Stimulated activated CD4-positive, alpha-beta T cell treated with anti-CD3 and anti-CD28 coated beads, Interleukin-4, amount 100 ng/mL, for 24 hours (primary cell): ENCODE data around the gene AGBL5.
"Not testable (repeated sequence)": the region's sequence is repeated elsewhere in the genome, so short reads cannot be mapped to it uniquely, and the experiment has no call there.

Experiments used
- DNase-seq: peaks from one replicate; pipeline ENCODE4 v3.0.0-alpha.2; 2020

Gene AGBL5

DNA sequence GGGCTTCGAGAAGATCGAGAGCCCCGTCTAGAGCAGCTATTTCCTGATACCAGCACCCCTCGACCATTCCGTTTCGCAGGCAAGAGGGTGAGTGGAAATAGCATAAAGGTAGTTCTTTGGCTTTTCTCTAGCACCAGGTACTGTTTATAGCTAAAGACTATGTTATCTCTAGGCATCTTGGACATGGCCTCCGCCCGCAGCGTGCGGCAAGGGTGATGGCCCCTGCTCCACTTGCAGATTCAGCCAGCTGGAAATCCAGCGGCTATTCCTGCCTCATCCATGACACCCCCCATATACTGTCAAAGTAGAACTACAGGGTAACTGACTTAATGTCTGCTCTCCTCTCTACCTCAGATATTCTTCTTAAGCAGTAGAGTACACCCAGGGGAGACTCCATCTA lies 3.3 kb downstream of the AGBL5 start:
- DNase-seq: no peak

DNA sequence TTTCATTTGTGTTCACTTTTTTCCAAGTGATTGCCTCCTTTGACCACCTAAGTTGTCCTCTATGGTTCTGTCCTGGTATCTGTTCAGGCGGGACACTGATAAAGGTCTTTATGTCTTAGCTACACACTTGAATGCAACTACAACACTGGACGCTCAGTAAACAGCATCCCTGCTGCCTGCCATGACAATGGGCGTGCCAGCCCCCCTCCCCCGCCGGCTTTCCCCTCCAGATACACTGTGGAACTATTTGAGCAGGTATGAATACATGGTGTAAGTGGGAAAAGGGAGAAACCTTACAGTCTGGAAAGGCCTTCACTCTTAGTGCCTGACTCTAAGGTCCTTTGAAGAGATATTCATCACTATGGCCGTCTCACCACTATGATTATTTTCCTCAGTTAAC lies 5.7 kb downstream of the AGBL5 start:
- DNase-seq: no peak

DNA sequence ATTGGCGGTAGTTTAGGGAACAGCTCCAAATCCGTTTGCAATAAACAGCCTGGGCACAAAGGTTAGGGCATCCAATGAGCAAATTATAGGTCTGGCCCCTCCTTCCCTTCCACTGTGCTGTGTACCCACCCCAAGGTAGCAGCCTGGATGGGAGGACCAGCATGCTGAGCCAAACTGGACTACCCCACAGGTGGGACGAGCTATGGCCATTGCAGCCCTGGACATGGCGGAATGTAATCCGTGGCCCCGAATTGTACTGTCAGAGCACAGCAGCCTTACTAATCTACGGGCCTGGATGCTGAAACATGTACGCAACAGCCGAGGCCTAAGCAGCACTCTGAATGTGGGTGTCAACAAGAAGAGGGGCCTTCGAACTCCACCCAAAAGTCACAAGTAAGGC lies 6.7 kb downstream of the AGBL5 start:
- DNase-seq: no peak

DNA sequence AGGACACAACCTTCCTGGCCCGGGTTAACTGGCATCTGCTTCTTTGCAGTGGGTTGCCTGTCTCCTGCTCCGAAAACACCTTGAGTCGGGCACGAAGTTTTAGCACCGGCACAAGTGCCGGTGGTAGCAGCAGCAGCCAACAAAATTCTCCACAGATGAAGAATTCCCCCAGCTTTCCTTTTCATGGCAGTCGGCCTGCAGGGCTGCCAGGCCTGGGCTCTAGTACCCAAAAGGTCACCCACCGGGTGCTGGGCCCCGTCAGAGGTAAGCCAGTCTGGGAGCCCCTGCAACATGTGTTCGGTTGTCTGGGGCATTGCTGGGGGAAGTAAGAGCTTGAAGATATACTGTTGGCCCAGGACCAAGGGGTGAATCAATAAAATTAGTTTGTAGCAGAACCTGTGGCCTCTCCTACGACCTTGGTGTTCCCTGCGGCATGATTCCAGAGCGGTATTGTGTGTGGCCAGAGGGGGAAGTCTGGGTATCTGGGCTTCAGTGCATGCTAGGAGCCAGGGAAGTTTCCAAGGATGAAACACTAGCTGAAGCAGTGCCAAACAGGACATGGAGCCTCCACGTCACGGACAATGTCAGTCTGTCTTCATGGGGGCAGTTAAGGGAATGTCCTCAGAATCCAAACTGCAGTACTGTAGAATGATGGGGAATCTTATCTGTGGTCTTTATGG lies 7.8 kb downstream of the AGBL5 start:
- DNase-seq: no peak

DNA sequence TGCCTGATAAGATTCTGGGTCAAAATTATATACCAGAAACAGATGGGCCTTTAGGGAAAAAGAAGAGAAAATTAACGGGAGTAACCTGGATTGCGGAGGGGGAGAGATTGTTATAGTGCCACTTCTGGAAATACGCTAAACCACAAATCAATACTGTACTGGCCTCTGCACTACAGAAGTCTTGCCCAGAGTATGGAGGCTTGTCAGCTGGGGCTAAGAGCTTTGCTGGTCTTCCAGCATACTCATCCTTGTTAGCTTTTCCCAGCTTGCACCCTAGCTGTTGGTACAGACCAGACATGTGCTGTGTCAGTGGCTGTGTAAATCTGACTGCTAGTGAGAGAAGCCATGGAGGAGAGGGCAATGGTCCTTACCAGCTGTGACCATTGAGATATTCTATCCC lies 8.9 kb downstream of the AGBL5 start:
- no peak for DNase-seq

DNA sequence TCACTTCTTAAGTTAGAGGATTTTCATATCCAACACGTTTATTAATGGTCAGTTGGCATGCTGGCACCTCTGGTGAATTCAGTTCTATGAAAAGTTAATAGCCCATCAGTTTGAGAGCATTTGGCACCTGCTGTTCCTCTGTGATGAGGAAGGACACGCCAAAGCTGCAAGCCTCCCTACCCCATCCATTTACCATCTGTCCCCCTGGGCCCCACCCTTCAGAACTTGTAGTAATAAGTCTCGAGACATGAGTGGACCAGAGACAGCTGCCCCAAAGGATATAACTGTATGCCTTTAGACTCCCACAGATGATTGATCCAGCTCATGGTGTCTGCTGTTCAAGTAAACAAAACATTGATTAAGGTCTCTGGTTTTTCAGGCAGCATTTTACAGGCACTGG lies 13.7 kb downstream of the AGBL5 start:
- no peak for DNase-seq

DNA sequence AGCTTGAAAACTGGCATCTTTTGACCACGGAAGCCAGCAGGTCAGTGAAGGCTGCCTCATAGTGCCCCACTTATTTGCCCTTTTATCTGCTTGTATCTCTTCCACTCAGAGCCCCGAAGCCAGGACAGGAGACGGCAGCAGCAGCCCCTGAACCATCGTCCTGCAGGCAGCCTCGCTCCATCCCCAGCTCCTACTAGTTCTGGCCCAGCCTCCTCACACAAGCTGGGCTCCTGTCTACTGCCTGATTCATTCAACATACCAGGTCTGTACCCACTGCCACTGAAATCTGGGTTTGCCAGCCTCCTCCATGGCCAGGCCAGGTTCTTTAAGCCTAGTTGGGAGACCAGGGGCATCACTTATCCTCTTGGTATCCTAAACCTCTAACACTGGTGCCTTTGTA lies 15.9 kb downstream of the AGBL5 start:
- no peak for DNase-seq

DNA sequence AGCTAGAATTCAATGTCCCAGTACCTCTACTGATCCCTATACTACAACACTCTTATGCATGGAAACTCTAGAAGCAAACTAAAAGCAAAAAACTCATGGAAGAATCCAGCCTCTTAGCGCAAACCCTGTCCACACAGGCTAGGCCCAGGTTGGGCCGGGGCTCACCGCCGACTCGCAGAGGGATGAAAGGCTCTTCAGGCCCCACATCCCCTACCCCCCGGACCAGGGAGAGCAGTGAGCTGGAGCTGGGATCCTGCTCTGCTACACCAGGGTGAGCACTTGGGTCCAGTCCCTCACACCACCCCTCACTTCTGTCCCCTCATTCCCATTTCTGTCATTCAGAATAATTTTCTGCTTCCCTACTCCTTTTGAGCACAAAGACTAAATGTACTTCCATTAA lies 18.0 kb downstream of the AGBL5 start:
- no peak for DNase-seq

DNA sequence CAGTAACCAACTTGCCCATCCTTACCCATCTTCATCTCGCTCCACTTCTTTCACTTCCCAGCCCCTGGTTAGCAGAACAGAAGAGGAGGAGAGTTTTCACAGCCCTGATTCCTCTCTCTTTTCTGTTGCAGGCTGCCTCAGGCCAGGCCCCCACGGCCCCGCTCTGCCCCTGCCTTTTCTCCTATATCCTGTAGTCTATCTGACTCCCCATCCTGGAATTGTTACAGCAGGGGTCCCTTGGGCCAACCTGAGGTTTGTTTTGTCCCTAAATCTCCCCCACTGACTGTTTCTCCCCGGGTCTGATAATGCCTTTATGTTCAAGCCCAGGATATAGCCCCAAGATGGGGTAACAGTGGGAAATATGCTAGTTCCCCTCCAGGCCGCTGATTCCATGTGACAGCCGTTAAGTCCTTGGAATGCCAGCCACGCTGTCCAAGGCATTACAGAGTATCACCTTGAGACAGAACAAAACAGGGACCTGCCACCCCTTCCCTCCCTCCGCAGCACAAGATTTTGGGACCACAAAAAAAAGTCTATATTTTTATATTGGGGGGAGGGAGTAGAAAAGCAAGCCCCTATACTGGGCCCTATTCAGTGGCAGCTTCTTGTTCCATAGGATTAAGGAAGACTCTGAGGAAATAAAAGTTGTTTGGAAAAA lies 18.6 kb downstream of the AGBL5 start:
- no peak for DNase-seq

DNA sequence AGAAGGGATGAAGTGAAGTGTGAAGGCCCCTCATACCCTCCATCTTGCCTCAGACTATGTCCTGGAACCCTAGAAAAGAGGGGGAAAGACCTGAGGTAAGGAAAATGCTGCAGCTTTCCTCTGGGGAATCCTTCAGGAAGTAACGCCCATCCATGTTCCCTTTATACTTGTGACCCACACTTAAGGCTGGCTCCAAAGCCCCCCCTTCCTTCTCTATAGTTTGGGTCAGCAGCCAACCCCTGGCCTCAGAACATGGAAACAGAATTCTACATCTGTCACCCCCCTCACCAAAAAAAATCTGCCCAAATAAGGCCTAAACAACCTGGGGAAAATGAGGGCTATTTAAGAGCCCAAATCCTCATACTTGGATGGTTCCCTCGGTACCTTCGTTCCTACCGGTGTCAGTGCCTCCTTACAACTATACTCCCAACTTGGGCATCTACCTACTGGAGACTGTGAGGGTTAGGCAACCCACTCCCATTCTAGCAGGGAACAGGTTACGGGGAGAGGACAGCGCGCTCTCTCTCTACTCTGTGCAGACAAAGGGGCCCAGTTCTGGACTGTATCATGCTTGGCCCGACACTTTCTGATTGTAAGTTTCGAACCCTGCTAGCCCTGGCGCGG lies 19.3 kb downstream of the AGBL5 start:
- DNase-seq: no peak

DNA sequence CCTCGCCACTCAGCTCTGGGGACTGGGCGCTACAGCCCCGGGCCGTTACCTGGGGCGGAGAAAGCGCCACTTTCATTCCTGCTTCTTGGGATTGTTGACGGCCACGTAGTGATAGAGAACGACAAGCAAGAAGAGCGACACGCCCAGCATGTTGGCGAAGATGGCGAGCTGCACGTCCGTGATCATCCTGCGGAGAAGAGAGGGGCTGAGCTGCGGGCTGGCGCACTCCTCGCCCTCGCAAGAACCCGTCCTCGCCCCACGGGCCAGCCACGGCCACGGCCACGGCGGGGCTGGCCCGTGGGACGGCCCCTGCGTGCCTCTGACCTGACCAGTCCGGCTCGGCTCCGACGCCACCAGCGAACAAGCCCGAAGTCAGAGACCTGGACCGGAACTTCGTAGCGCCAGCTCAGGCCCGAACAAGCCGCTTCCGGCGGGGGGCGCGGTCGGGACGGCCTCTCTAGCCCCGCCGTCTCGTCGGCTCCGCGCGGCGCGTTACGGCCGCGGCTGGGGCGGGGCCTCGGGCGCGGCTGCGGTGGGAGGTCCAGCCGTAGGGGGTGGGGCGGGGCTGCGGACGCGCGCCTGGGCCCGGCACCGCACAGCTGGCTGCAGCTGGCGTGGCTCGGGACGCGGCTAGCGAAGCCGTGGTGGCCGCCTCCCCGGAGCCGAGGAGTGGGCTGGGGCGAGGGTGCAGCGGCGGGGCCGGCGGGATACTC lies 20.0 kb downstream of the AGBL5 start, which contains the start of gene OST4:
OST4 (minus strand) TSS at position 378 of the 713 bp plus-strand sequence.
- peak; percentile 90 for DNase-seq

DNA sequence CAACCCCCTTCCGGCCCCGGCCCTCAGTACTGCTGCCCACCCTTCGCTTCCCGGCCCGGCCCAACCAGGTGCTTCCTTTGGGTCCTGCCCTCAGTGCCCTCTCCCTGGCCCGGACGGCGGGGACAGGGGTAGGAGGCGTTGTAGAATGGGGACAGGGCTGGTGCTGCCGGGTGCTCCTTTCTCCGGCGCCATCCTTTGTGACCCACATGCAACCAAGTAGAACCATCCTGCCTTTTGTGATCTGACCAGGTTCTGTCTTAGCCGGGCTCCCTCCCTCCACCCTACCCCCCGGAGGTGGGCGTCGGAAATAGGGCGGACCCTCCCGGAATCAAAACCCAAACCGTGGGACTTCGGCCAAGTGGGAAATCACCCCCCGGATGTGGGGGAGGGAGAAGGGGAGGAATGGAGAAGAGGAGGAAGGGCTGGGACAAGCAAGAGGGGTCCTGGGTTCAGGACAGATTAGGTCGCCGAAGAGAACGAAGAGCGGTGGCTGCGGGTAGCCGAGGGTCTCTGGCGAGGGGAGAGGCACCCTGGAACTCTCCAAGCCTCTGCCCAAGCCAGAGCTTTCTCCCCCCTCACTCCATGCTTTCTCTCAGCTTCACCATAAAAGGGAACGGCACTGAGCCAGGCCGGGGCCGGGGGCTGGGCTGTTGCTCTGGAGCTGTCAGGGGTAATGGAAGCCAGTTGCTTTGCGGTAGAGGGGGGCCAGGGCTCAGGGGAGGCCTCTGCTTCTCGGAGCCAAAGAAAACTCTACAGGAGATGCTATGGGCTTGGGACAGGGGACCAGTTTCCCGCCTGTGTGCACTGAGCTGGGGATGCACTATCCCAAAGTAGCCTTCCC lies 20.7 kb downstream of the AGBL5 start:
- DNase-seq: peak; percentile 36

DNA sequence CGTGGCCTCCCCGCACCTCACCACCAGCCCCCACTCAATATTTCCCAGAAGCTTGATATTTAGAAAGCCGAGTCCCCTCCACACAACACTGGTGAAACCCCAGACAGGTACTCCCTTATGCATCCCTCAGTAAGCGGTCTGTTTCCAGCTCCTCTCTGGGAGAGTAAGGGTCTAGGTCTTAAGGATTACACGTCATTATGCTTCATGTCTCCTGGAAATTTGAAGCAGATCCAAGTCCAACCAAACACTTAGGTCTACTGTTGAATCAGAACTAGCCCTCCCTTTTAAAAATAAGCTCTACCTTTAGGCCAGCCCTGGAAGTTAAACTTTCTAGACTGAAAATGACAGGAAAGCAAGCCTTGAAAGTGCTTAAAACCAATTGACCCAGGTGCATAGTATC lies 21.5 kb downstream of the AGBL5 start:
- no peak for DNase-seq

DNA sequence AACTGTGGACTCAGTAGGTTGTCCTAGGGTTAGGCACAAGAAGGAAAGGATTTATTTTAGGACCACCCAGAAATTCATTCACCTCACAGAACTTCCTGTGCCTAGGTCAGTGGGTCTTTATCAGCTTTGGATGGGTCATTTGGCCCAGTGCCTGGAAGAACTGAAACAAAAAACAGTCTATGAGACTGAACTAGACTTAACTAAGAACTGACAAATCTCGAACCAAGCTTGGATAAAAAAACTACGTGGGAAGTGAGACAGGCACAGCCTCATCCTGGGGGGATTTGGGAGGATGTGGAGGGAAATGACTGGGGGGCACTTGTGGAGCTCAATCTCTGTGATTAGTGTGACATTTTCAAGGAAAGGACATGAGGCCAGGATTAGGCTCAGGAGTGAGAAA lies 22.3 kb downstream of the AGBL5 start:
- DNase-seq: no peak

DNA sequence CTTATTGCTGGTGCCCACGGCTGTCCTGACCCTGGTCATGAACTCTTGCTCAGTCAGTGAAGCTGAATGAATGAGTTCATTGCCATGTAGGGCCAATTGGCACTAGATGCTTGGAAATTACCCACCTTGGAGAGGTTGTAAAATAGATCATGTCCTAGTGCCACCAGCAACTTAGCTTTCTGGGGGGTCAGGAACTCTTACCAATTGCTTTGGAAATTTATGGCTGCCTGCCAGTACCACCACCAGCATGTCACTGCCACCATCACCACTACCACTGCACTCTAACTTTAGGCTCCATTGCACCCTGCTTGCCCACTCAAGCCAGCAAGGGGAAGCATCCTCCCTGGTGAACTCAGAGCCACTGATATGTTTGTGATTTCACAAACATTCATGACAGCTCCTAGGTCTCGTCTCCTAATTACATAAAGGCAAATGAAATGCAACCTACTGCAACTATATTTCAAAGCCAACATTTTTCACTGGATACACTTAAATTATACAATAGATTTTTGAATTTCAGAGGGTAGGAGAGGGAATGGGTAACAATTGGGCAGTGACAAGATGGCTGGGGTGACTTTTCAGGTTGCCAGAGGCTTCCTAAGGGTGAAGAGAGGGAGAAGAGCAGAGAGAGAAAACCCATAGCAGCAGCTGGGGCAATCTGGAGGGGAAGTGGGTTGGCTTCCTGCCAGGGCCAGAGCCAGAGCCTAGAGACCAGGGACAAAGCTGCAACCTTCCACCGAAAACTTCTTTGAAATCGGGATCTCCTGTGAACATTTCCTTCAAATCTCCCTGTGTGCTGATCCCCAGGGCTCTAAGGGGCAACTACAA lies 23.5 kb downstream of the AGBL5 start:
- DNase-seq: peak; percentile 28

DNA sequence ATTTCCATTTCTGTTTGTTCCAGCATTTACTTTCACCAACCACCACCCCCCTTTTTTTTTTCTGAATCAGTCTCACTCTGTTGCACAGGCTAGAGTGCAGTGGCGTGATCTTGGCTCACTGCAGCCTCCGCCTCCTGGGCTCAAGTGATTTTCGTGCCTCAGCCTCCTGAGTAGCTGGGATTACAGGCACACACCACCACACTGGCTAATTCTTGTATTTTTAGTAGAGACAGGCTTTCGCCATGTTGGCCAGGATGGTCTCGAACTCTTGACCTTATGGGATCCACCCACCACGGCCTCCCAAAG lies 24.1 kb downstream of the AGBL5 start:
- DNase-seq: not testable (repeated sequence)

DNA sequence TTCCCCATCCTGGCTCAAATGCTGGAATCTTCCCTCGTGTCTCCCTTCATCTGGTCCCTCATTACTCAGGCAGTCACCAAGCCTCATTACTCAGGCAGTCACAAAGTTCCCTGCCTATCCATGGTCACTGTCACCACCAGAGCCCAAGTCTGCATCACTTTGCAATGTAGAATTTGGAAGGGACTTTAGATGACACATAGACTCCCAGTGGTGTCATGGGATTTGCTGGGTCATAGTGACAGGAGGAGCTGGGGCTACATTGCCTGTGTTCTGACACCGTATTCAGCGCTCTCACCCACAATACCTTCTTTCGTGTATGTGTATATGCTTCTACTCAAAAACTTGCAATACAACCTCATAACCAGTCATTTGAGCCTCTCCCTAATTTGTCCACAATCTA lies 24.9 kb downstream of the AGBL5 start:
- no peak for DNase-seq

DNA sequence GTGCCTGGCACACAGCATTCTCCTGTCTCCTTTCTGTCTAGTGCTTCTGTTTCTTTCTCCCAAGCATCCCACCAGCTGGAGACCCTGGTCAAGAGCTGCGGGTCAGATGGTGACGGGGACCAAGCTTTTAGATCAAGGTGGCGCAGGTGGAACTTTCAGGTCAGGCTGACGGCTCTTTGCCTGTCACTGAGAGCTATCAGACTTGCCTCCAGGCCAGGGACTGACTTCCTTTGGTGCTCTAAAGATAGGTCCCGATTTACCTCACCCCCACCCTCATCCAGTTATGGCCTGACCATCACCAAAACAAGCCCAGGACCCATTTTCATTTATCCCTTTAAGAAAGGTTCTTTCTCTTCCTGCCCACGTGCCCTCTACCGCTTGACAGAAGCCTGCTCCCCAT lies 25.8 kb downstream of the AGBL5 start:
- no peak for DNase-seq

DNA sequence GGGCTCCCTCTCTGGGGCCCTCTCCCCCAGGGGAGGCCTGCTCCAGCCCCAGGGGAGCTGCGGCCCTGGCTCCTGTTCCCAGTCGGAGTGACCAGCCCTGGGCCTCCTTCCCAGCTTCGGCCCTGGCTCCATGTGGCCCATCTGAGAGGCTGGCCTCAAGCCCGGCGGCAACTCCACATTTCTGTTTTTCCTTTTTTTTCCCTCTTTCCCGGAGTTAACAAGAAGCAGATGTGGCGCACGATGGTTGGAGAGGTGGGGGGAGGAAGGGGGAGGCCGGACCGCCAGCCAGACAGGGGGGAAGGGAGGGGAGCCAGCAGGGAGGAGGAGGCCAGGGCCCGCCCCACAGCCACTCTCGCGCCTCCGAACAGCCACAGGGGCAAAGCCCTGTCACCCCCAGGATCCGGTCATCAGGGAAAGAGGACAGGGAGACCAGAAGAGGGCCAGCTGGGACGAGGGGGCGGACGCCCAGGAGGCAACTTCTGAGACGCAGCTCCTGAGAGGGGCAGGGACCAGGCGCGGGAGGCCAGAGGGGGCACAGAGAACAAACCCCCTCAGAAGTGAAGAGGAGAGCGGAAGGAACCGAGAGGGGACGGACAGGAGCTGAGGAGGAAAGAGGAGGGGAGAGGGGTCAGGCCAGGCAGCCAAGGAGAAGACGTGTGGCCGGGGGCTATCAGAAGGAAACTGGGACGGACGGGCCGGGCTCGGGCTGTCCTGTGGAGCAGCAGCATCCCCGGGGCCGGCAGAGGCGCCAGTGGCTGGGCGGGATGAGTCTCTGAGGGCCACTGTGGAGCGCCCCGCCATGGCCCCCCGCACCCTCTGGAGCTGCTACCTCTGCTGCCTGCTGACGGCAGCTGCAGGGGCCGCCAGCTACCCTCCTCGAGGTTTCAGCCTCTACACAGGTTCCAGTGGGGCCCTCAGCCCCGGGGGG lies 27.1 kb downstream of the AGBL5 start, which contains the start of gene EMILIN1:
EMILIN1 (plus strand) TSS at position 349 of the 928 bp plus-strand sequence; CDS start at position 800, 451 bp downstream.
- DNase-seq: no peak

DNA sequence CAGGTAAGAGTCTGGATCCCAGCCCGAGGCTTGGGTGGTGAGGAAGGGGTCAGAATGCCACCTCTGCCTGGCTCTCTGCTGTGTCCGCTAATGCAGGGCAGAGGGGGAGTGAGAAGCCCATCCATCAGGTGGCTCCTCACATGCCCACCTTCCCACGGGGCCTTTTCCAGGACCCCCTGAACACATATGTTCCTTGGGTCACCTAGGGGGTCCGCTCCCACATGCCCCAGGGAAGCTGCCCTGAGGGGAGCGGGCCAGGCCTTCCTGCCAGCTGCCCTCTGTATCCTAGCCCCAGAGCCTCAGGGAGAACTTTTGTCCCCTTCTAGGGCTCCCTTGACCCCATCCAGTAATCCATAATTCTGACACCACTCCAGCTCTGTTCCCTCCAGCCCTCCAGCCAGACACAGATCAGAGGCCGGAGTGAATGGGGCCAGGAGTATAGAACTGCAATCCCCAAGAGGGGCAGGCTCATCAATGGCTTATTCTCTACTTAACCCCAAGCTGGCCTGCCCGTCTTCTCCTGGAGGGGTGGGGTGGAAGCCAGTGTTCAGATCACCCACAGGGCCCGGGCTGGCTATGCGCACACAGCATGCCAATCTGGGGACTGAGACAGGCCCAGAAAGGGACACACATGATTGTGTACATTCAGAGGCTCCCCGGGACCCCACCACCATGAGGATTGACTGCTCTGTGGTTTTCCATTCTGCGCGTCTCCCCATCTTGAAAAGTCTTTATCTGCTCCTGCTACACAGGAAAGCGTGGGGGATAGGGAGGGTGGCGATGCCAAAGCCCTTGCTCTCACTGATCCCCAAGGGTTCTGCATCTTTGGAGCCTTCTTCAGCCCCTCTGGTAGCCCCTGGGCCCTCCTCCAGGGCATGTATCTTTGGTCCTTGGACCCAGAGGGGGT lies 28.0 kb downstream of the AGBL5 start:
- DNase-seq: no peak
